ENCODE data around the gene KCND2.

DNA sequence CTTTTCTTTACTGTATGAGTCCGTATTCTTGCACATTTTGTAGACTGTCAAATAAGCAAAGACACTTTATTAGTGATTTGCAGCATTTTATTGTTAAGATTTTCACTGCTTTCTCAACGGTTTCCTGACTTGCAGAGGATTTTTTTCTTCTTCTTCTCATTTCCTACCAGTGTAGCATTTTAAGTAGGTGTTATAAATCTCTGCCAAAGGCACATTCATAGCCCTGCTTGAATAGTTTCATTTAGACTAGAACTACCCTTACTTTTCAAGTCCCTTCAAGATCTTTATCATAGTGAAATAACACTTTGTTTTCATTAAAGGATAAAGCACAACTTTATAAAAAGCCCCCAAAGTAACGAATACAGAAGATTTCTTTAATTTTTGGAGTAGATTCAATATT is 313.6 kb downstream of the KCND2 start:
- no peak for TF ChIP-seq POLR2A (IDR thresholded peaks at IDR 0.05; ENCODE audit: low read length)
- no peak for TF ChIP-seq RAD21 (conservative IDR thresholded peaks at IDR 0.05 in 1 of 2, IDR thresholded peaks at IDR 0.05 in 1 of 2)
- TF ChIP-seq JUN (IDR thresholded peaks at IDR 0.05), result no peak
- TF ChIP-seq, protein P1, sequence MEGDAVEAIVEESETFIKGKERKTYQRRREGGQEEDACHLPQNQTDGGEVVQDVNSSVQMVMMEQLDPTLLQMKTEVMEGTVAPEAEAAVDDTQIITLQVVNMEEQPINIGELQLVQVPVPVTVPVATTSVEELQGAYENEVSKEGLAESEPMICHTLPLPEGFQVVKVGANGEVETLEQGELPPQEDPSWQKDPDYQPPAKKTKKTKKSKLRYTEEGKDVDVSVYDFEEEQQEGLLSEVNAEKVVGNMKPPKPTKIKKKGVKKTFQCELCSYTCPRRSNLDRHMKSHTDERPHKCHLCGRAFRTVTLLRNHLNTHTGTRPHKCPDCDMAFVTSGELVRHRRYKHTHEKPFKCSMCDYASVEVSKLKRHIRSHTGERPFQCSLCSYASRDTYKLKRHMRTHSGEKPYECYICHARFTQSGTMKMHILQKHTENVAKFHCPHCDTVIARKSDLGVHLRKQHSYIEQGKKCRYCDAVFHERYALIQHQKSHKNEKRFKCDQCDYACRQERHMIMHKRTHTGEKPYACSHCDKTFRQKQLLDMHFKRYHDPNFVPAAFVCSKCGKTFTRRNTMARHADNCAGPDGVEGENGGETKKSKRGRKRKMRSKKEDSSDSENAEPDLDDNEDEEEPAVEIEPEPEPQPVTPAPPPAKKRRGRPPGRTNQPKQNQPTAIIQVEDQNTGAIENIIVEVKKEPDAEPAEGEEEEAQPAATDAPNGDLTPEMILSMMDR (IDR thresholded peaks at IDR 0.05), result no peak
- no peak for TF ChIP-seq RFX5 (IDR thresholded peaks at IDR 0.05)
